ENCODE results near the gene ABLIM1.

The ABLIM1 gene

DNA sequence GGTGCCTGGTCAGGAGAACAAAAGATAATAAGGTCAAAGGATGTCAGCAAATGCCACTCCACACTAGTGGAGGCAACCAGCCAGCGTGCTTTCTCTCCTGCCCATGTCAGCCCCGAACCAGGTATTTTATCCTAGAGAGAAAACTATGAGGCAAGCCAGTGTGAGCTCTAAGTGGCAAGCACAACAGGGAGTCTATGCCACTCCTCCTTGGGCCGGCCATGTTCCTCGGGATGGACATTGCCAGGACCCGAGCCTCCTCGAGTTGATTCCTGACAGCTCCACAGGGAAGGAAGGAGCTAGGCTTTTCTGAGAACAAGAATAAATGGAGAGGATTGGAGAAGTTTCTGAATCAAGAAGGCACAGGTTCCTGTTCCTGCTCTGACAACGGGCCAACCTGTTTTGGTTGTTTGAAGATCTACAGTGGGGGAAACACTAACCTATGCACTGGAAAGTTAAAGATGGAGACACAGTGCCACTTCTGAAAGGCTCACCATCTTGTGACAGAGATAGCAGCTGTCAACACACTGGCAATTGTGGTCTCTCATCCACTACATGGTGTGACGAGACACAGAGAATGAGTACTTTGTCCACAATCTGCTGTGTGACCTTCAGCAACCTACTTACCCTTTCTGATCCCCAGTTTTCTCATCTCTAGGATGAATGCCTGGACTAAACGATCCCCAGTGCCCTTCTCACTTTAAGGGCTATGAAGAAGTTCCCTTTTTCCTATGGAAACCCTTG, 28.8 kb downstream of the ABLIM1 start:
- Histone ChIP-seq H3K27ac (no peak overlapping the region), H3K4me3 (no peak overlapping the region)

DNA sequence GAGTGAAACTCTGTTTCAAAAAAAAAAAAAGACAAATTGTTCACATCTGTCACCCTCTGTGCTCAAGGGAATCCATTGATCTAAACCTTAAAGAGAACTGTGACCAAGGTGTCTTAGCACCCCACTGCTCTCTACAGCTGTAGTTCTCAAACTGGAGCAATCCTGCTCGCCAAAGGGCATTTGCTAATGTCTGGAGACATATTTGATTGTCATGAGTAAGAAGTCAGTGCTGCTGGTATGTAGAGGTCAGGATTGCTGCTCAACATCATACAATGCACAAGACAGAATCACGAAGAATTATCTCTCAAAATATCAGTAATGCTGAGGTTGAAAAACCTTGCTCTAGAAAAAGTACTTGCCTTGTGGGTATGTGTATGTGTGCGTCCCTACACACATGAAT, 30.0 kb downstream of the ABLIM1 start:
- no peak overlapping the region for H3K4me3 ChIP-seq
- no peak overlapping the region for H3K27ac ChIP-seq

DNA sequence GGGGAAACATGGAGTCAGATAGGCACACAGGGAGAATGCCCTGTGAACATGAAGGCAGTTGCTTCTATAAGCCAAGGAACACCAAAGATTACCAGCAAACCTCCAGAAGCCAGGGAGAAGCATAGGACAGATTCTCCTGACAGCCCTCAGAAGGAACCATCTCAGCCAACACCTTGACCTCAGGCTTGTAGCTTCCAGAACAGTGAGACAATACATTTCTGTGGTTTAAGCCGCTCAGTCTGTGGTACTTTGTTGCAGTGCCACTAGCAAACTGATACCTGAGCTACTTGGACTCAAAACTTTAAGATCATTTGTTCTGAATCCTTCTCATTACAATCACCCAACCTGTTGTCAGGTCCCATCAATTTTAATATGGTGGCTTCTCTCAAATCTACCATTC, 31.2 kb downstream of the ABLIM1 start:
- no peak overlapping the region for H3K4me3 ChIP-seq

DNA sequence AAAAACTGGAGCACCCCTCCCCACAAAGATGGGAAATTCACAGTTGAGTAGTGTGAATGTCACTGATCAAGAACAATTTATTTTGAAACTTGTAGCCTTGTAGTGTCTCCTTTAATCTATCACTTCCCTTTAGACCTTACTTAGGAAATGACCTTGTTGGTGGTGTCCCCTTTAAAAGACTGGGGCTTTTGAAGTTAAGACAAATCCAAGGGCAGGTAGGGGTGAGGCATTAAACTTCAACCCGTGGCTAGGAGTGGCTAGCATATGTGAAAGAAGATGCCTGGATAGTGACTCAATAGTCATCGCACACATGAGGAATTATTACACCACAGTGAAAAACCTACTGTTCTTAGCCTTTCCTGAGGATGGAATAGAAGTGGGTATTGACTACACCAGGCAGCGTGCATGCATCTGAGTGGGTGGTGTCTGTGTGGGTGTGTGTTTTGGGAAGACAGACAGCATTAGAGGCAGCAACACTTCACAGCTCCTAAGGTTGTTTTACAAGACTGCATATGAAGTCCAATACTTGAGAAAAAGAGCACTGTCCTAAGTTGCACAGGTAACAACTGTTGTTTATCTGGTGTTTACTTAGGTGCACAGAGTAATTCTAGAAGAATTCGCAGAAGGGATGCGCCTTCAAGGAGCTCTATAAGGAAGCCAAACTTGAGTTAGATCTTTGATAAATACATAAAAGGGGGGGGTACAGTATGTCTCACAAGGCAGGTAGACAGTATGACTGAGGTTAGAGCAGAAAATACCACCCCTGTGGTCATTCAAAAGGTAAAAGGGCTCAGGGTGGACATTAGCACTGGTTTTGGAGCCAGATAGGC, 32.9 kb downstream of the ABLIM1 start:
- H3K27ac ChIP-seq, result peak overlapping the region in 4 of 21 experiments; percentile 14 to 69 (median 47)
- no peak overlapping the region for H3K4me3 ChIP-seq

More for the DNA sequence above, 31.2 kb downstream of the ABLIM1 start:
- peak overlapping the region in 1 of 21 experiments; percentile 5 for H3K27ac ChIP-seq

DNA sequence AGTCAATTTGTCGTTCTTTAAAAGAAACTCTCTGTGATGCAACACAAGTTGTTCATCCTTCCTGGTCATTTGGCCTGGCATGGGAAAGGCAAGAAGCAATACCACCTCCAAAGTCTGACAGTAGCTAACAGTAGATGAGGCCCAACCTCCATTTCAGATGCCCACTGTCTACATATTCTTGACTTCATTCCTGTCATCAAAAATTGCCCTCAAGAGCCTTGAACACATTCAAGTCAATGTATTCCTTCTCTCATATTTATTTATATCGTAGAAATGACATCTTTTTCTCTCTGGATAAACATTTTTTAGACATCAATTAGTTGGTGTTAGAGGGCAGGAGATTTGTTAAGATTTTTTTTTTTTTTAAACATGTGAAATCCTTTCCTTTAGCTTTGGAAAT, 33.7 kb downstream of the ABLIM1 start:
- H3K4me3 ChIP-seq, result no peak overlapping the region
- peak overlapping the region in 10 of 21 experiments; percentile 17 to 69 (median 34) for H3K27ac ChIP-seq

DNA sequence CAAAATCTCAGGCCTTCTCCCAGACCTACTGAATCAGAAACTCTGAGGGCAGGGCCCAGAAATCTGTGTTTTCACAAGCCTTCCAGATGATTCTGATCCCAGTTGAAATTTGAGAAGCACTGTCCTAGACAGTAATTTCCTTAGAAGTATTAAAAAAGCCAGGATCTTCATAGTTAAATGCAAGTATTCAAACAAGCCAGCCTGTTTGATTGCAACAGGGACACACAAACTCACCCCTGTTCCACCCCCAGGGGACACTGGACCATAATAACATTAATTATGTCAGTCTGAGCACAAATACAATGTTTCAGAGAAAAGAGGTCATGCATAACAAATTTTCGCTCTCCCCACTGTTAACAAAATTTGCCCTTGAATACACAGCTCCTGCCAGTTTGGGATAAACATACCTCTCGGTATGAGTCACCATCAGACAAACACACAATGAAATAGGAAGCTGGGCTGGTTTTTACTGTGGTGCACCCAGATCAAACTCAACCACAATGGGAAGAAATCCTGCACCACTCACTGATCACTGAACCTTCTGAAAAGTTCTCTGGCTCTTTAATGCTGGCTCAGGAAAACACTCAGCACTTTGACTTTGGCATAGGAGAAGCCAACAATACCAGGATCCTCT, 34.3 kb downstream of the ABLIM1 start:
- Histone ChIP-seq H3K4me3 (no peak overlapping the region), H3K27ac (peak overlapping the region in 12 of 21 experiments; percentile 3 to 69 (median 26))

DNA sequence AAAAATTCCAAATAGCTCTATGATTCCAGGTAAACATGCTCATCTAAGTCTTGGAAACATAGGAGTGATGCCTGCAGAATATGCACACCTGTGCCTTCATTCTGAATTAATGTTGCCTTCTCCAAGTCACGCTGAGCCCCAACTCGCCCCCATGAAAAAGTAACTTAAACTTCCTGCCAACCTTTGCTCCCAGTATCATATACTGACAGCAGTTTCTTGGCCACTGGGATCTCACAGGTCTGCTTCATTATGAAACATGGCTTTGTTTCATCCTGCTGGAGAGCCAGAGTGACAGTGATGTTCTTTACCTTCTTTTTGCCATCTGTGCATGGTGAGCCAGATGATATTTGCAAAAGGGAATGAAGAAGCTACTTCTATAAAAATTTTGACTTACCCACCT, 34.9 kb downstream of the ABLIM1 start:
- Histone ChIP-seq H3K4me3 (no peak overlapping the region), H3K27ac (peak overlapping the region in 5 of 21 experiments; percentile 3 to 58 (median 20))

DNA sequence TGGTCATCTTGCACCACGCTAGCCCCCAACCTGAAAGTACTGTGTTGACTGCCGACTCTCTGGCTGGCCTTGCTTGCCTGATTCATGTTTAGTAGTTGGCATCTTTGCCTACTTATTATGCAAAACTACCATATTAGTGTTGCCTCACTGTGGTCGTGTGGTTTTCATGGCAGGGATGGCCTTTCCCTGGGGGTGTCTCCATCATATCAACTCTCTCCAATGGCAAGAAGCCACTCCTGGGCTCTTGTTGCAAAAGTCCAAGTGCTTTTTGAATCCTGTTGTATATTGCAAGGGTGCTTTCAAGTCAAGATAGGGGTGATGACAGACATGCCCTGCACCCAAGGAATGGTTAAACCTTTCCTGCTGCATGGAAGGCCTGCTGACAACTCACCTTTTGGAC, 39.4 kb downstream of the ABLIM1 start:
- no peak overlapping the region for H3K27ac ChIP-seq
- no peak overlapping the region for H3K4me3 ChIP-seq

DNA sequence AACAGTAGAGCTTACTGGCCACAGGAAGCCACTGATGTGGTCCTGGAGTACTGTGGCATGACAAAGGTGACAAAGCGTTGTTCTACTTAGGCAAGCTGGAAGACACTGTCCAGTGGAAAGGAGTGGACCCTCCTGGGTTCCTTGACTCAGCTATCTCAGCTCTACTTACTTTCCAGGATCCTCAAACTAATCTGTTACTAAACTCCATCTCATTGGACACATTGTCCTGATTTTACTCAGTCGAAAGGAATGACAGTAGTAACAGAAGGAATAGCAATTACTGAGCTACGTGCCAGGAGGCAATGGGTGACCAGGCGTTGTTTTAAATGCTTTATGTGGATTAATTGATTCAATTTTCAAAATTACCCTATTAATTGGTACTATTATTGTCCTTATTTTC, 41.6 kb downstream of the ABLIM1 start:
- peak overlapping the region in 1 of 21 experiments; percentile 9 for H3K27ac ChIP-seq
- H3K4me3 ChIP-seq, result no peak overlapping the region

DNA sequence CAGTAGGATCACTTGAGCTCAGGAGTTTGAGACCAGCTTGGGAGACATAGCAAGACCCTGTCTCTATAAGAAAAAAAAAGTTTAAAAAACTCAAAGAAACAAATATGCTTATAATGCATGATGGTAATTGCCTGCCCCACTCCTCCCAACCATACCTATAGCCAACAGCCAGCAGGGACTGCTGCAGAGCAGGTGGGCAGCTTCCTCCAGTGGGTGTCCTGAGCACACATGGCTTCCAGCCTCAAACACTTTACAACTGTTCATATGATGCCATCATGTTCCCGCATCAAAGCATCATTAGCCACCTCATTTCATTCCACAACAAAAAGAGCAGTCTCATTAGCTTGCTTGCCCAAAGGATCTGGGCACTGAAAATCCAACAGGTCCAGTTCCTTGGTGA, 42.0 kb downstream of the ABLIM1 start:
- peak overlapping the region in 1 of 21 experiments; percentile 9 for H3K27ac ChIP-seq
- no peak overlapping the region for H3K4me3 ChIP-seq

DNA sequence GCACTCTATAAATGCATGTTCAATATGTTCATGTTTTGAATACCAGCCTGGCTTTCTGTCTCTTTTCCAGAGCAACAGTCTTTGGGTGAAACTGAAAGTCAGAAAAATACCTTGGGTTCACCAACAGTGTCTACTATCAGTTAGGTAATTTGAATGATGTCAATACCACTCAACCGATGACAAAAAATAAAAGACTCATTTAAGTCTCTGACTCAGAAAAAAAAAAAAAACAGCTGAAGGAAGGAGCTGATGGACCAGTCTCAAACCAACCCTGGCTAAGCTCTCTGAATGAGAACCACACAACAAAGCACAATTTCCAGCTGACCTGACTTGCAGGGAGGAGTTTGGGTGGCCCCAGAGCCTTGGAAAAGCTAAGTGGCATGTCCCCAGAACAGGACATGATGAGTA, 42.5 kb downstream of the ABLIM1 start:
- Histone ChIP-seq H3K27ac (peak overlapping the region in 1 of 21 experiments; percentile 14), H3K4me3 (no peak overlapping the region)

DNA sequence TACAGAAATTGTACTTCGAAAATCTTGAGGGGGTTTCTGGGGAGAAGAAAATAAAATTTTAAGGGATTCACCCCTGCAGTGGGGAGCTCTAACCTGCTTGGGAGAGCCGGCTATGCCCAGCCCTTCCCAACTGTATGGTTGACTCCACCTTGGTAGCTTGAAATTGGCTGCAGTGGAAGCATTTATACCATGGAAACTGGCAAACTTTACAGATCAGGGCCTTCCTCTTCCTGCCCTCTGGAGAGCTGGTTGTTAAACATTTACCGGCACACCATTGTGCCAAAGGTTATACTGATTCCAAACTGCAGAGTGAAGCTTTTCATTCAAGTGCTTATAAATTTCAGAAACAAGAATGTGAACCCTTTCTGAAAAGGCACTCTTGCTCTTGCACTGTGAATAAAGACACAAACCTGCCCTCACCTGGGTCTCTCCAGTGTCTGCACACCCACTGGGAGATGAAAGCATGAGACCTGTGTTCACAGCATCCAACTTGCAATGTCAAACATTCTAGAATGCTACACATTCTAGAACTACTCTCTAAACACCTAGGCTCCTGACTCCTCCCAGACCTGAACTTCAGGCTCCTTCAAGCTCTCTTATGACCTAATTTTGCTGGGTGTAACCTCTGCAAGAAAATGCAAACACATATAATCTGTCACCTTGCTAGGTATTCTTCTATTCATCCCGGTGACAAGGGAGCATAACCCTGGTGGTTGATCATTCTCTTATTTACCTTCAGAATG, 44.7 kb downstream of the ABLIM1 start:
- H3K4me3 ChIP-seq, result no peak overlapping the region
- H3K27ac ChIP-seq, result peak overlapping the region in 15 of 21 experiments; percentile 5 to 68 (median 45)

DNA sequence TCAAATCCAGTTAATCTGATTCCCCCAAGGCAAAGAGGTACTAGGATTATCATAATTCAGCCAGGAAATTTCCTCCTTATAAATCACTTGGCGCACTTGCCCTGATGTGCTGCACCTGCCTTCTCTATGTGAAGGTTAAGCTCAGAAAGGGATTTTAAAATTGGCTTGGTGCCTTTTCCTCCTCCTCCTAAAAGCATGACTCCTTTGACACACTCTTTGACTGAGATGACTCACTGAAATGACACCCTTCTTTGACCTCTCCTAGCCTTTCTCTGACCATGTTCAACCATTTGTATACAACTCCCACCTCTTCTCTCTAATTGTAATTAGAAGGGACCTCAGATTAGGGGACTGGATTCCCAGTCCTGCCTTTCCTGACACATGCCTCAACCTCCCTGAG, 46.5 kb downstream of the ABLIM1 start:
- H3K27ac ChIP-seq, result peak overlapping the region in 4 of 21 experiments; percentile 6 to 59 (median 46)

DNA sequence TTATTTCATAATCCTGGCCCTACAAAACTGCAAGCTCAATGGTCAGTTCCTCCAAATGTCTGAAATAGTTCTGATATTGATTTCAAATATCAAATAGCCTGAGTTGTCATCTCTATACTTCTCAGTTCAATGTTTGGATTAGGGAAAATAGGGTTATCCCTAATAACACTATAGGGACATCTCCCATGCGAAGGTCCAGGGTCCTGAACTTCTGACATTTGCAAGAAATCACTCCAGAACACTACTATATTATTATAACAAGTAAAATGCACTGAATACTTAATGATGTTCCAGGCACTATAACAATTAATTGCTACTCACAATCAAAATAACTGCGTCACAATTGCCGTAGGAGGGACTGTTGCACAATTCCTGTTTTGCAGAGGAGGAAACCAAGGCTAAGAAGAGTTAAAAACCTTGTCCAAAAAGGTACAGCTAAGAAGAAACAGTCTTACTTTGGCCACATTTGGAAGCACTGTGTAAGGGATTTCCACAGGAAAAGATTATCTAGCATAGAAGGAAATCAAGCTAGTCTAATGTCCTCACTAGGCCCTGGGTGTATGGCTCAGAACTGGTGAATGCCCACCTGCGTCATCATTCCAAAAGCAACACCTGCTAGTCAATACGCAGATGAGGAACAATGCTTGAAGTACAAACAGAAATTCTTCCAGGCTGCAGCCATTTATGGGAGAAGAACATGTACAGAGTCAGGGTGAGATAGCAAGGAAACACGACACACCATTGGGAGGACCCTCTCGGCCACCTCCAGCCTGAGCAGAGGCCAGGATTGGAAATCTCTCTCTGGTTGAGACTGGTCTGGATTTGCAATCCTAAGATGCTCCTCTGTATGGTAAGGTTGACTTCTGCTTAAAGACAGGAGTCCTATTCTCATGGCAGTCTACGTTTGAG, 48.3 kb downstream of the ABLIM1 start:
- H3K27ac ChIP-seq, result peak overlapping the region in 6 of 21 experiments; percentile 23 to 68 (median 38)
- H3K4me3 ChIP-seq, result no peak overlapping the region

More for the DNA sequence above, 46.5 kb downstream of the ABLIM1 start:
- H3K4me3 ChIP-seq, result no peak overlapping the region

DNA sequence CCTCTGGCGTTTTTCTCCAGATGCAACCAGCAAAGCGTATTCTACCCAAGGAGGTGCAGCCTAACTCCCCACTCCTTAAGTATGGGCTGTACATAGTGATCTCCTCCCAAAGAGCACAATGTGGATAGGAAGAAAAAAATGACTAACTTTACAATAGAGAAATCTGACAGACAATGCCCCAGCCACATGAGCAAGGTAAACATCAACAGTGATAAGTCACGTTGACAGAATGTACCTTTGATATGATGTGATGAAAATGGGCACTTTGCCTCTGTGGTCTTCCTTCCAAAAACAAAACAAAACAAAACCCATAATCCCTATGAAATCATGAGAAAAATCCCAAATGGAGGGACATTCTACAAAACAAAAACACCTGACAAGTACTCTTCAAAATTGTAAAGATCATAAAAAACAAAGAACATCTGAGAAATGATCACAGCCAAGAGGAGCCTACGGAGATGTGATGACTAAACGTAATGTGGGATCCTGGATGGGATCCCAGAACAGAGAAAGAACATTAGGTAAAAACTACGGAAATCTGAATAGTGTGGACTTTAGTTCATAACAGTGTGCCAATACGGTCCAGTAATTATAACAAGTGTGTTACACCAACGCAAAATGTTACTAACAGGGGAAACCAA, 50.6 kb downstream of the ABLIM1 start:
- H3K27ac ChIP-seq, result peak overlapping the region in 3 of 21 experiments; percentile 8 to 47 (median 17)
- H3K4me3 ChIP-seq, result no peak overlapping the region

DNA sequence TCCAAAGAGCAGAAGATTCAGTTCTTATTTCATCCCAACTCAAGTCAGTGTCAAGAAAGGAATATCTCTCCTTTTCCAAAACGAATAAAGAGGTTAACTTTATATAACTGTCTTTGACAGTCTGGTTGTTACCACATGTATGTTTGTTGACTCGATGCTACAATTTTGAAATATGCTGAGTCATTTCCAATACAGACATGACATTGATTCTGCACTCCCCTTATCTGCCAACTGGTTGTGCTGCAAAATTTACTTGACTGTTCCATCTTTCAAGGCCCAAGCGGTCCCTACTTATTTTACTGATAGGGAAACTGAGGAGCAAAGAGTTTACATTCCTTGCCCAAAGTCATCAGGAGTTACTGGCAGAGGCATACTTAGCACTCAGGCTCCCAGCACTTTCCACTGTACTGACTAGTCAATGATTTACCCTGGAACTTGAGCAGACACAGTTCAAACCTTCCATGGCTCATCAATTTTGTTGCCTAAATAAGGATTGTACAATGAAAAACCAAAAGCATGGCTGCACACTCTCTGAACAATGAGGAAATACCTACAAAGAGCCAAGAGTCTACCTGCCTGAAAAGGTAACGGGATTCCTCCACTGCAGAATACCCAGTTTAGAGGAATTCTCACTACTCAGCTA, 52.8 kb downstream of the ABLIM1 start:
- Histone ChIP-seq H3K27ac (no peak overlapping the region), H3K4me3 (no peak overlapping the region)

DNA sequence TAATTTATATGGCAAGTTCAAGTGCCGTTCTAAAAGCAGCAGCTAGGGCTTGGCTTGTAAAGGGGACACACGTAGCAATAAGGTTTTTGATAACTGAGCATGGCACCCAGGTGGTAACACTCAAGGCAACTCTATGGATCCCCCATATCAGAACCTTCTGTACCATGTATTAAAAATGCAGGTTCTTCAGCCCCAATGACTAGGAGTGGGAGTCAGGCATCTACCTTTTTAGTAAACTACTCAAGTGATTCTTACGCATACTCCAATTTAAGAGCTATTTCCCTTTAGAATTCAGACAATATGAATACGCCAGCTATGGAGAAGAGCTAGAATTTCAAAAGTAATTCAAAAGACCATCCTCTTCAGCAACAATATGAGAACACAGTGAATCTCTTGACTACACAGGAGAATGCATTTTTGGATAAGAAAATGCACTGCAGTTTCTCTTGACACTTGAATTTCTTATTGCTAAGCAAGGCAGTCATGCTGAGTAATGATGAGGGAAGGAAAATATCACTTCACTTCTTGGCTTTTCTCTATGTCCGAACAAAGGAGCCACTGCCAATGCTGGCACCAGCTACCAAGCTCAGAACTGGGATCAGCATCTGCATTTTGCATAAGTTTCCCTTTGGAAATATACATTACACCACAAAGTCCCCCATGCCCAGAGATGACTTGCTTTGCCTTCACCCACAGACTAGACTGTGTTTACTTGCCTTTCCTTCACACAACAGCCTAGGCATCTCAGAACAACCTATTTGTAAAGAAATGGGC, 53.5 kb downstream of the ABLIM1 start:
- Histone ChIP-seq H3K27ac (peak overlapping the region in 1 of 21 experiments; percentile 14), H3K4me3 (no peak overlapping the region)

Measured in skin epidermis (tissue), 12 donors.